ENCODE measurements around the gene AAK1.

Gene AAK1

GRCh38 chr2:69604026-69604678 lies 39.4 kb downstream of the AAK1 start:
- no peak for ATAC-seq (replicated peaks; ENCODE audit: extremely low read depth, poor library complexity, severe bottlenecking)

GRCh38 chr2:69603146-69603743 lies 40.3 kb downstream of the AAK1 start:
- Mint-ChIP-seq H3K27ac (ENCODE audit: low read depth) (peak overlapping the region; percentile 32), H3K4me1 (peaks cover 86% of the 10 kb centered on the region), H3K27me3 (no peaks in the 10 kb centered on the region), H3K36me3 (ENCODE audit: insufficient read depth) (peaks cover 16% of the 10 kb centered on the region), H3K4me3 (no peak overlapping the region), H3K9me3 (no peaks in the 10 kb centered on the region)
- ATAC-seq (replicated peaks; ENCODE audit: extremely low read depth, poor library complexity, severe bottlenecking): no peak
- no peak for DNase-seq (ENCODE audit: low spot score in 2 of 2)

More at GRCh38 chr2:69604026-69604678, 39.4 kb downstream of the AAK1 start:
- Mint-ChIP-seq H3K4me3 (peak overlapping the region; percentile 0), H3K9me3 (no peaks in the 10 kb centered on the region), H3K27ac (ENCODE audit: low read depth) (peak overlapping the region; percentile 32), H3K4me1 (peaks cover 88% of the 10 kb centered on the region), H3K36me3 (ENCODE audit: insufficient read depth) (peaks cover 16% of the 10 kb centered on the region), H3K27me3 (no peaks in the 10 kb centered on the region)
- no peak for DNase-seq (ENCODE audit: low spot score in 2 of 2)

DNA sequence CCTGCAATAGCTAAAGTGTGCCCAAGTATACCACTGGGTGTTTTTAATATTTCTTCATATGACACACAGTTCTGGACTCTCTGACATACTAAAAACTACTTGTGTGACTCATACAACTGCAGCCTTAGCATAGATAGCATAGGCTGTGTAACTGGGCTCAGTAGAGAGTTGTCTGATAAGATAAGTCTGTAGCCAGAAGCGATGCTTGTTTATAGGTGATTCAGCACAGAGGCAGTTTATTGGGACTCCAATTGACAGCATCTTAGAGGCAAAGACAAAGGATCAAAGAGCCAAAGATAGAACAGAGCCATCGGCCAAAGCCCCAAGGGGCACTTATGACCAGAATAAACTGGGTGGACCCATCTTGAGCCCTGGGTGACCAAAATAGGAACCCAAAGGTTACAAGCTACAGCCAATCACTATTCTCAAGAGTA lies 42.3 kb downstream of the AAK1 start:
- no peaks in the 10 kb centered on the region for H3K27me3 Mint-ChIP-seq
- peaks cover 89% of the 10 kb centered on the region for H3K4me1 Mint-ChIP-seq
- DNase-seq (ENCODE audit: low spot score in 2 of 2): no peak
- H3K9me3 Mint-ChIP-seq: no peaks in the 10 kb centered on the region
- H3K27ac Mint-ChIP-seq (ENCODE audit: low read depth): no peak overlapping the region
- no peak overlapping the region for H3K4me3 Mint-ChIP-seq
- H3K36me3 Mint-ChIP-seq (ENCODE audit: insufficient read depth): peaks cover 11% of the 10 kb centered on the region
- no peak for ATAC-seq (replicated peaks; ENCODE audit: extremely low read depth, poor library complexity, severe bottlenecking)

- Mint-ChIP-seq H3K27ac (ENCODE audit: low read depth) (peak overlapping the region; percentile 66), H3K27me3 (no peaks in the 10 kb centered on the region), H3K36me3 (ENCODE audit: insufficient read depth) (peaks cover 11% of the 10 kb centered on the region), H3K9me3 (no peaks in the 10 kb centered on the region), H3K4me1 (peaks cover 82% of the 10 kb centered on the region), H3K4me3 (no peak overlapping the region)
- ATAC-seq (replicated peaks; ENCODE audit: extremely low read depth, poor library complexity, severe bottlenecking): peak; percentile 49
- DNase-seq (ENCODE audit: low spot score in 2 of 2): no peak
Observed at GRCh38 chr2:69600425-69600824, 43.1 kb downstream of the AAK1 start.

- DNase-seq (ENCODE audit: low spot score in 2 of 2) (no peak), ATAC-seq (replicated peaks; ENCODE audit: extremely low read depth, poor library complexity, severe bottlenecking) (no peak)
- Mint-ChIP-seq H3K27me3 (no peaks in the 10 kb centered on the region), H3K9me3 (no peaks in the 10 kb centered on the region), H3K4me1 (peaks cover 75% of the 10 kb centered on the region), H3K36me3 (ENCODE audit: insufficient read depth) (peaks cover 11% of the 10 kb centered on the region), H3K27ac (ENCODE audit: low read depth) (peak overlapping the region; percentile 19), H3K4me3 (peak overlapping the region; percentile 16)
Observed at GRCh38 chr2:69597843-69598610, 45.5 kb downstream of the AAK1 start.

- no peak for DNase-seq (ENCODE audit: low spot score in 2 of 2)
- peak overlapping the region; percentile 16 for H3K4me3 Mint-ChIP-seq
- no peak overlapping the region for H3K27ac Mint-ChIP-seq (ENCODE audit: low read depth)
- ATAC-seq (replicated peaks; ENCODE audit: extremely low read depth, poor library complexity, severe bottlenecking): no peak
- no peaks in the 10 kb centered on the region for H3K9me3 Mint-ChIP-seq
- peaks cover 13% of the 10 kb centered on the region for H3K36me3 Mint-ChIP-seq (ENCODE audit: insufficient read depth)
- H3K27me3 Mint-ChIP-seq: no peaks in the 10 kb centered on the region
- peaks cover 76% of the 10 kb centered on the region for H3K4me1 Mint-ChIP-seq
Observed at GRCh38 chr2:69597105-69597504, 46.4 kb downstream of the AAK1 start.

DNA sequence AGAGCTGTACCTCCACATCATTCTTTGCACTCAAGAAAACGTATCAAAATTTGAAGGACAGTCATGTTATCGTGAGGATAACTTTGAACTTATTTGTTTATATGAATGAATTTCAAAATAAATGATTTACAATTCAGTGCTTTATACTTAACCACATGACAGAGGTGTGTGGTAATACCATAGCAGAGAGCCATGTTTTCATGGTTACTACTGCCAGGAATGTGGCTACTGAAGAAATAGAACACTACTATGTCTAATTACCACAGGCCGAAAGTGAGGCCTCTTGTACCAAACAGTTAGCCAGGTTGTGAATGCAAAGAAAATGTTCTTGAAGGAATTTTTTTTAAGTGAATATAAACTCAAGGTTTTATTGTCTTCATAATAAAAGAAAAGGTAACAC lies 49.2 kb downstream of the AAK1 start:
- no peak for ATAC-seq (replicated peaks; ENCODE audit: extremely low read depth, poor library complexity, severe bottlenecking)
- H3K4me1 Mint-ChIP-seq: peaks cover 70% of the 10 kb centered on the region

DNA sequence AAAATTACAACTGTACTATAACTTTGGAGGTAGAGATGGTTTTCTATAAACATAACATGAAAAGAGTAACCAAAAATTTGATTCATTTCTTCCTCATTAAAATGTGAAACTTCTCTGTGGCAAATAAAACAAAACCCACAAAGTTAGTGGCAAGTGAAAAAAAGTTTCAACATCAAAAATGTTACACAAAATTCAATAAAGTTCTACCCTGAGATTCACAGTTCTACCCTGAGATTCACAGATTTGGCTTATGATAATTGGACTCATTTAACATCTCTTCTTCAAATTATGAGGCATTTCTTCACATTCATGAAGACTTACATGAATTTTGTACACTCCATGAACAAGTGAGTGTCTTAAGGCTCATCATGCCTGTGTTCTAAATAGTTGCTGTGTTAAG lies 51.0 kb downstream of the AAK1 start:
- ATAC-seq (replicated peaks; ENCODE audit: extremely low read depth, poor library complexity, severe bottlenecking) (no peak), DNase-seq (ENCODE audit: low spot score in 2 of 2) (no peak)
- H3K36me3 Mint-ChIP-seq (ENCODE audit: insufficient read depth): peaks cover 6% of the 10 kb centered on the region
- H3K27me3 Mint-ChIP-seq: no peaks in the 10 kb centered on the region
- H3K4me3 Mint-ChIP-seq: no peak overlapping the region
- H3K27ac Mint-ChIP-seq (ENCODE audit: low read depth): no peak overlapping the region
- no peaks in the 10 kb centered on the region for H3K9me3 Mint-ChIP-seq
- H3K4me1 Mint-ChIP-seq: peaks cover 73% of the 10 kb centered on the region

More for the DNA sequence above, 49.2 kb downstream of the AAK1 start:
- no peaks in the 10 kb centered on the region for H3K27me3 Mint-ChIP-seq
- no peaks in the 10 kb centered on the region for H3K9me3 Mint-ChIP-seq
- no peak overlapping the region for H3K4me3 Mint-ChIP-seq
- peaks cover 6% of the 10 kb centered on the region for H3K36me3 Mint-ChIP-seq (ENCODE audit: insufficient read depth)
- H3K27ac Mint-ChIP-seq (ENCODE audit: low read depth): no peak overlapping the region
- DNase-seq (ENCODE audit: low spot score in 2 of 2): no peak

DNA sequence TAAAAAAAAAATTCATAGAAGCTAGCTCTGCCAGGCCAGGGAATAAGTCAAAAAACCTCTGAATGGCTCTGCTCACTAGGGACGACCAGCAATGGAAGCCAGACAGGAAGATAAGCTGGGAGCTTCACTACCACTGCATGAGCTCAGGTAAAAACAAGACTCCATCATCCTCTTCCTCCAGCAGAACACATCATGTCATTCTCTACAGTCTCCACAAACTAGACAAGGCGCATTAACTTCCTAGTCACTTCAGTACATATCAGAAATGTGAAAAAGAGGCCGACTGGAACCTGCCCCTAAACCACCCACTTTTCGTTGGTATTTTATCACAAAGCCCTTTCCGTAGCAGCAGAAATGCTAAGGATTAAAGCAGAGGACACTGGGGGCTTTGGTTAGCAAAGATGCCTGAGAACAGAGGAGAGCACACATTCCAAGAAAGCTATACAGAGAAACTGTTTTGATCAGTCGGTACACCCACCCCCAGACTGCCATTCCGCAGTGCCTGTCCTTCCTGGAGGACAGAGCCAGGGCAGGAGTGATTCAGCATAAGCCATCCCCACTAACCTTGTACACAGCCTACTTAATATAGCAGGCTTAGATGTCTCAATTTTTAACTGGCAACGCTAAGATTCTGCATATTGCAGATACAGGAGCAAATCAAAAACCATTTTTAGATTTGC lies 53.4 kb downstream of the AAK1 start:
- H3K27me3 Mint-ChIP-seq: no peaks in the 10 kb centered on the region
- H3K9me3 Mint-ChIP-seq: no peaks in the 10 kb centered on the region
- no peak for DNase-seq (ENCODE audit: low spot score in 2 of 2)
- H3K36me3 Mint-ChIP-seq (ENCODE audit: insufficient read depth): peaks cover 6% of the 10 kb centered on the region
- peak overlapping the region; percentile 67 for H3K27ac Mint-ChIP-seq (ENCODE audit: low read depth)
- ATAC-seq (replicated peaks; ENCODE audit: extremely low read depth, poor library complexity, severe bottlenecking): no peak
- peaks cover 73% of the 10 kb centered on the region for H3K4me1 Mint-ChIP-seq
- no peak overlapping the region for H3K4me3 Mint-ChIP-seq

DNA sequence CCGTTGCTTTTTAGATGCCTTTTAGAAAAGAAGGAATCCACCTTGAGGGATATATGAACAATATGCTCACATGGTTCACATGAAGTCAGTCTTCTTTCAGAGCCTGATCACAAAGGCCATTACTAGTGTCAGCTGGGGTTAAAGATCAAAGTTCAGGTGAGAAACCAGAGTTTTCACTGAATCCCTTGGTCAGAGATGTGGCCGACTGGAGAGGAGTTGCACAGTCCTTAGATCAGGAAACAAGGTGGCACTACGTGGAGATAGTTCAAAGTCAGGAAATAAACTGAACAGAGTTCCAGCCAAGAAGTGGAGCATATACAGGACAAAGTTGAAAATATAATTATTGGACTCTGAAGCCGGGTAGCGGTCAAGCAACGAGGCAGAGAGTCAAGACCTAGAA lies 54.6 kb downstream of the AAK1 start:
- DNase-seq (ENCODE audit: low spot score in 2 of 2) (no peak), ATAC-seq (replicated peaks; ENCODE audit: extremely low read depth, poor library complexity, severe bottlenecking) (no peak)
- Mint-ChIP-seq H3K4me3 (no peak overlapping the region), H3K27ac (ENCODE audit: low read depth) (peak overlapping the region; percentile 82), H3K27me3 (no peaks in the 10 kb centered on the region), H3K9me3 (no peaks in the 10 kb centered on the region), H3K4me1 (peaks cover 75% of the 10 kb centered on the region), H3K36me3 (ENCODE audit: insufficient read depth) (peaks cover 7% of the 10 kb centered on the region)

GRCh38 chr2:69588403-69588802 lies 55.1 kb downstream of the AAK1 start:
- no peaks in the 10 kb centered on the region for H3K9me3 Mint-ChIP-seq
- H3K4me3 Mint-ChIP-seq: no peak overlapping the region
- no peaks in the 10 kb centered on the region for H3K27me3 Mint-ChIP-seq
- peaks cover 75% of the 10 kb centered on the region for H3K4me1 Mint-ChIP-seq
- peak overlapping the region; percentile 82 for H3K27ac Mint-ChIP-seq (ENCODE audit: low read depth)
- DNase-seq (ENCODE audit: low spot score in 2 of 2) (no peak), ATAC-seq (replicated peaks; ENCODE audit: extremely low read depth, poor library complexity, severe bottlenecking) (no peak)
- peaks cover 7% of the 10 kb centered on the region for H3K36me3 Mint-ChIP-seq (ENCODE audit: insufficient read depth)

GRCh38 chr2:69585855-69586555 lies 57.5 kb downstream of the AAK1 start:
- no peaks in the 10 kb centered on the region for H3K9me3 Mint-ChIP-seq
- no peaks in the 10 kb centered on the region for H3K27me3 Mint-ChIP-seq
- H3K27ac Mint-ChIP-seq (ENCODE audit: low read depth): no peak overlapping the region
- peaks cover 83% of the 10 kb centered on the region for H3K4me1 Mint-ChIP-seq
- ATAC-seq (replicated peaks; ENCODE audit: extremely low read depth, poor library complexity, severe bottlenecking) (no peak), DNase-seq (ENCODE audit: low spot score in 2 of 2) (no peak)
- H3K36me3 Mint-ChIP-seq (ENCODE audit: insufficient read depth): peaks cover 5% of the 10 kb centered on the region
- H3K4me3 Mint-ChIP-seq: no peak overlapping the region
